Neutrophil (primary cell): ENCODE measurements around the gene CTSD.
"Not testable (repeated sequence)": the region's sequence is repeated elsewhere in the genome, so short reads cannot be mapped to it uniquely, and the experiment has no call there.

Source experiments
- H3K27ac ChIP-seq: fragments of 200-600 bp; sonication (generic); 2 replicates; pipeline ENCODE4 v1.5.1; 2016; ENCODE audit warnings: mild to moderate bottlenecking, moderate library complexity
- H3K27me3 ChIP-seq: fragments of 200-600 bp; sonication (generic); 2 replicates; pipeline ENCODE4 v1.6.0; 2016; ENCODE audit warnings: mild to moderate bottlenecking
- H3K36me3 ChIP-seq: fragments of 200-600 bp; sonication (generic); 2 replicates; pipeline ENCODE4 v1.5.1; 2017
- H3K4me1 ChIP-seq, 2 experiments: fragments of 200-600 bp in 1 of 2; sonication (generic) in 1 of 2; 1 replicate in 1 of 2; 2 replicates in 1 of 2; pipeline versions ENCODE4 v1.5.1 to v1.6.1; 2013 to 2016; ENCODE audit warnings: low read depth in 1 of 2, low read length in 1 of 2, mild to moderate bottlenecking in 1 of 2, moderate library complexity in 1 of 2; ENCODE audit not compliant: control insufficient read depth in 1 of 2, insufficient read depth in 1 of 2
- H3K4me3 ChIP-seq, 2 experiments: fragments of 200-600 bp in 1 of 2; sonication (generic) in 1 of 2; 1 replicate in 1 of 2; 2 replicates in 1 of 2; pipeline ENCODE4 v1.5.1; 2013 to 2016; ENCODE audit warnings: low read depth in 1 of 2, low read length in 1 of 2, mild to moderate bottlenecking in 1 of 2, moderate library complexity in 1 of 2
- H3K9me3 ChIP-seq: fragments of 200-600 bp; sonication (generic); 2 replicates; pipeline ENCODE4 v1.5.1; 2016
- TF ChIP-seq, protein P1 (sequence below): fragments of 200-600 bp; sonication (generic); IDR thresholded peaks from 2 replicates; pipeline ENCODE4 v1.5.1; 2016; ENCODE audit warnings: antibody characterized with exemption

Gene CTSD

DNA sequence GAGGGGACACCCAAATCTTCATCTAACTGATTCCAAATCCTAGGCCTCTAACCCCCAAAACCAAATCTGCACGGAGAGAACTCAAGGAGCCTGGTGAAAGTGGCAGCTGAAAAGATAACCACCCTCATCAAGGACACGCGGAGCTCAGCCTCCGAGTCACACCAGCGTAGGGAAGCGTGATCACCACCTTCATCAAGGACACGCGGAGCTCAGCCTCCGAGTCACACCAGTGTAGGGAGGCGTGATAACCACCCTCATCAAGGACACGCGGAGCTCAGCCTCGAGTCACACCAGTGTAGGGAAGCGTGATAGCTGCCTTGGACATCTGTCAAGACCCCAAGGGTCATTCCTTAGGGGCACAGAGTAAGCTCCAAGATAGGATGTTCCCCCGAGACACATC is 41.8 kb upstream of the CTSD start:
- Histone ChIP-seq H3K27me3 (no peaks in the 10 kb centered on the region), H3K36me3 (no peaks in the 10 kb centered on the region), H3K9me3 (no peaks in the 10 kb centered on the region), H3K4me1 (peaks cover 43 to 46% of the 10 kb centered on the region in 2 experiments), H3K4me3 (no peak overlapping the region), H3K27ac (no peak overlapping the region)
- TF ChIP-seq, protein P1, sequence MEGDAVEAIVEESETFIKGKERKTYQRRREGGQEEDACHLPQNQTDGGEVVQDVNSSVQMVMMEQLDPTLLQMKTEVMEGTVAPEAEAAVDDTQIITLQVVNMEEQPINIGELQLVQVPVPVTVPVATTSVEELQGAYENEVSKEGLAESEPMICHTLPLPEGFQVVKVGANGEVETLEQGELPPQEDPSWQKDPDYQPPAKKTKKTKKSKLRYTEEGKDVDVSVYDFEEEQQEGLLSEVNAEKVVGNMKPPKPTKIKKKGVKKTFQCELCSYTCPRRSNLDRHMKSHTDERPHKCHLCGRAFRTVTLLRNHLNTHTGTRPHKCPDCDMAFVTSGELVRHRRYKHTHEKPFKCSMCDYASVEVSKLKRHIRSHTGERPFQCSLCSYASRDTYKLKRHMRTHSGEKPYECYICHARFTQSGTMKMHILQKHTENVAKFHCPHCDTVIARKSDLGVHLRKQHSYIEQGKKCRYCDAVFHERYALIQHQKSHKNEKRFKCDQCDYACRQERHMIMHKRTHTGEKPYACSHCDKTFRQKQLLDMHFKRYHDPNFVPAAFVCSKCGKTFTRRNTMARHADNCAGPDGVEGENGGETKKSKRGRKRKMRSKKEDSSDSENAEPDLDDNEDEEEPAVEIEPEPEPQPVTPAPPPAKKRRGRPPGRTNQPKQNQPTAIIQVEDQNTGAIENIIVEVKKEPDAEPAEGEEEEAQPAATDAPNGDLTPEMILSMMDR: no peak

- H3K36me3 ChIP-seq, H3K27me3 ChIP-seq, H3K9me3 ChIP-seq, H3K27ac ChIP-seq, H3K4me3 ChIP-seq: not testable (repeated sequence)
- peaks cover 29 to 32% of the 10 kb centered on the region in 2 experiments for H3K4me1 ChIP-seq
These were observed 40.2 kb upstream of the CTSD start for GRCh38 chr11:1803835-1804519.

GRCh38 chr11:1803246-1803645 is 39.5 kb upstream of the CTSD start:
- TF ChIP-seq, protein P1: no peak
- Histone ChIP-seq H3K27ac (no peak overlapping the region), H3K27me3 (no peaks in the 10 kb centered on the region), H3K9me3 (no peaks in the 10 kb centered on the region), H3K36me3 (no peaks in the 10 kb centered on the region), H3K4me1 (peaks cover 23 to 27% of the 10 kb centered on the region in 2 experiments), H3K4me3 (no peak overlapping the region)

DNA sequence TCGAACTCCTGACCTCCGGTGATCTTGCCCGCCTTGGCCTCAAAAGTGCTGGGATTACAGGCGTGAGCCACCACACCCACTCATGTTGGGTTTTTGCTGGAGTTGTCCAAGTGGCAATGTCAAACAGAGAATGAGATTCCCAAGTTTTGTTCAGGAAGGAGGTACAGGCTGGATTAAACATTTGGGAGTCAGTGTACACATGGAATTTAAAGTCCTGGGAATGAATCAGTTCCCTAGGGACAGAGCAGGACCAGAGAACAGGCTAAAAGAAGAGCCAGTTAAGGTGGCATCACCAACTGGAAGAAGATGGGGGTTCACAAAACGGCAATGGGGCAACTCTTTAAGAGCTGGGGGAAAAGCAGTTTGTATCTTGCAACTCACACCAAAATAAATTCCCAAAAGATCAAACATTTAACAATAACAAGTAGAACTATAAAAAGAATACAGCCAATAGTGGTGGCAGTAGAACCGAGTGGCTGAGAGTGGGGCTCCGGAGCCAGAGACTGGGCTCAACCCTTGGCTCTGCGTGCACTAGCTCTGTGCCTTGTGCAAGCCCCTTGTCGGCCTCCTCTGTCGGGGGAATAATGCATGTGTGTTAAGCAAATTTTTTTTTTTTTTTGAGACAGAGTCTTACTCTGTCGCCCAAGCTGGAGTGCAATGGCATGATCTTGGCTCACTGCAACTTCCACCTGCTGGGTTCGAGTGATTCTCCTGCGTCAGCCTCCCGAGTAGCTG is 33.8 kb upstream of the CTSD start:
- no peaks in the 10 kb centered on the region for H3K27me3 ChIP-seq
- TF ChIP-seq, protein P1: no peak

GRCh38 chr11:1796413-1797011 is 32.8 kb upstream of the CTSD start:
- Histone ChIP-seq H3K4me3 (no peak overlapping the region), H3K27ac (no peak overlapping the region), H3K9me3 (no peaks in the 10 kb centered on the region), H3K27me3 (no peaks in the 10 kb centered on the region), H3K4me1 (peaks cover 16 to 18% of the 10 kb centered on the region in 2 experiments), H3K36me3 (no peaks in the 10 kb centered on the region)
- TF ChIP-seq, protein P1: no peak

More for the DNA sequence above, 33.8 kb upstream of the CTSD start:
- Histone ChIP-seq H3K27ac (no peak overlapping the region), H3K4me1 (peaks cover 7 to 9% of the 10 kb centered on the region in 2 experiments), H3K4me3 (no peak overlapping the region), H3K9me3 (no peaks in the 10 kb centered on the region), H3K36me3 (no peaks in the 10 kb centered on the region)

GRCh38 chr11:1793081-1793480 is 29.4 kb upstream of the CTSD start:
- Histone ChIP-seq H3K27me3 (no peaks in the 10 kb centered on the region), H3K27ac (peak overlapping the region; percentile 76), H3K9me3 (no peaks in the 10 kb centered on the region), H3K4me3 (peak overlapping the region in 1 of 2 experiments; percentile 36), H3K36me3 (no peaks in the 10 kb centered on the region), H3K4me1 (peaks cover 16 to 18% of the 10 kb centered on the region in 2 experiments)
- TF ChIP-seq, protein P1: no peak
